Sciatic nerve (tissue), 1 donor: ENCODE results near the gene ZNF324B. TPM values are rescaled to one million over a fixed set of nuclear protein-coding genes. Genes with fewer than 3 reads are reported as not detected.

ENCODE experiments used
- total RNA-seq: library from RNA; stranded (reverse); fragmentation: NEBNext Ultra II Directional; extraction: Animal tissue kit (Norgen Biotek cat#: 25700); gene quantifications from one replicate; pipeline ENCODE4 v1.2.1, GENCODE V29; 2021
- donor health status: DM: no; HTN: no; CAD: no.

The ZNF324B gene
- total RNA-seq, 1 donor from 2014 or later, result 7.5 TPM

Other genes starting within 250 kb of the ZNF324B start
- gene ZNF544, start 222.7 kb upstream of the ZNF324B start, total RNA-seq, result 28.9 TPM
- gene ZNF8, start 172.7 kb upstream of the ZNF324B start, total RNA-seq, result 6.9 TPM
- gene ERVK3-1, start 146.2 kb upstream of the ZNF324B start, total RNA-seq, result 32.9 TPM
- gene ZSCAN22, start 124.6 kb upstream of the ZNF324B start, total RNA-seq, result 4.5 TPM
- 13.3 TPM for gene A1BG, start 98.1 kb upstream of the ZNF324B start, total RNA-seq
- 2.0 TPM for gene ZNF497, start 88.9 kb upstream of the ZNF324B start, total RNA-seq
- 2.0 TPM for gene ZNF837, start 70.6 kb upstream of the ZNF324B start, total RNA-seq
- gene RPS5, start 64.4 kb upstream of the ZNF324B start, total RNA-seq, result 572 TPM
- not detected for gene RNF225, start 56.0 kb upstream of the ZNF324B start, total RNA-seq
- gene ZNF584, start 43.0 kb upstream of the ZNF324B start, total RNA-seq, result 16.0 TPM
- gene ZNF132, start 11.5 kb upstream of the ZNF324B start, total RNA-seq, result 6.1 TPM
- 15.2 TPM for gene ZNF324, start 15.5 kb downstream of the ZNF324B start, total RNA-seq
- 10.3 TPM for gene ZNF446, start 24.7 kb downstream of the ZNF324B start, total RNA-seq
- gene SLC27A5, start 60.4 kb downstream of the ZNF324B start, total RNA-seq, result 10.1 TPM
- gene ZBTB45, start 68.2 kb downstream of the ZNF324B start, total RNA-seq, result 14.9 TPM
- gene TRIM28, start 92.4 kb downstream of the ZNF324B start, total RNA-seq, result 168 TPM
- gene CHMP2A, start 103.5 kb downstream of the ZNF324B start, total RNA-seq, result 94.6 TPM
- 57.4 TPM for gene UBE2M, start 107.0 kb downstream of the ZNF324B start, total RNA-seq
- 32.4 TPM for gene MZF1, start 121.7 kb downstream of the ZNF324B start, total RNA-seq